HCT116 (cell line): ENCODE measurements around the gene LZTR1. TPM values are rescaled to one million over a fixed set of nuclear protein-coding genes. Genes with fewer than 3 reads are reported as not detected.

Experiments used
- ATAC-seq: fragments of 200-7000 bp; cut with Tn5 transposase; 2 replicates; pipeline ENCODE4 v1.9.1; 2020; ENCODE audit warnings: mild to moderate bottlenecking, moderate library complexity
- BruUV-seq: library from RNA; stranded (reverse); fragments of 400-500 nt; replicated peaks from 2 replicates; lab custom pipeline; 2021; lab: Mats Ljungman, UMichigan
- CTCF ChIA-PET: fragments of 300-600 bp; sonication (Branson Sonifier 250); formaldehyde crosslinking; loops from one replicate; lab custom pipeline; 2021; ENCODE audit warnings: antibody characterized with exemption; lab: Charles Lee
- POLR2A ChIA-PET: fragments of 300-600, 350-600 bp; sonication (Branson Sonifier 250); formaldehyde crosslinking; loops from one replicate; lab custom pipeline; 2021; ENCODE audit warnings: antibody characterized with exemption; lab: Charles Lee
- RAD21 ChIA-PET, 2 experiments: fragments of 300-600 bp; sonication (Branson Sonifier 250); formaldehyde crosslinking; loops; one replicate each; lab custom pipeline; 2023; ENCODE audit warnings: low total read pairs in 2 of 2; ENCODE audit not compliant: uncharacterized antibody in 2 of 2, unreplicated experiment in 2 of 2, low non-redundant PET in 1 of 2; lab: Charles Lee
- DNase-seq: peaks from one replicate; pipeline ENCODE4 v3.0.0-alpha.2; 2010; ENCODE audit warnings: low read depth, low spot score
- H2AFZ ChIP-seq: fragments of 200-600 bp; shearing (Covaris generic), sonication (generic); 2 replicates; pipeline ENCODE4 v1.6.1; 2017; ENCODE audit warnings: low read depth, mixed run types, mixed read lengths, antibody characterized with exemption, low read length; ENCODE audit not compliant: poor library complexity, severe bottlenecking
- H3K27ac ChIP-seq: 2 replicates; pipeline ENCODE4 v1.5.1; 2012; ENCODE audit warnings: low read depth, low read length
- H3K27me3 ChIP-seq: fragments of 200-600 bp; sonication (generic); 2 replicates; pipeline ENCODE4 v1.6.1; 2016; ENCODE audit warnings: mixed run types, low read length, mixed read lengths; ENCODE audit not compliant: insufficient read depth
- H3K36me3 ChIP-seq, 2 experiments: fragments of 200-500 bp in 1 of 2; fragments of 200-600 bp in 1 of 2; sonication (Bioruptor generic) in 1 of 2; sonication (generic) in 1 of 2; 2 replicates each; pipeline versions ENCODE4 v1.5.1 to v1.6.1; 2014 to 2016; ENCODE audit warnings: low read length in 2 of 2, inconsistent platforms in 1 of 2, mixed read lengths in 1 of 2, mixed run types in 1 of 2; ENCODE audit not compliant: insufficient read depth in 2 of 2, control insufficient read depth in 1 of 2
- H3K4me1 ChIP-seq, 2 experiments: fragments of 200-600 bp in 1 of 2; sonication (generic) in 1 of 2; 2 replicates each; pipeline versions ENCODE4 v1.5.1 to v1.6.1; 2012 to 2017; ENCODE audit warnings: low read length in 2 of 2, inconsistent platforms in 1 of 2, mild to moderate bottlenecking in 1 of 2, mixed read lengths in 1 of 2, mixed run types in 1 of 2, moderate library complexity in 1 of 2; ENCODE audit not compliant: insufficient read depth in 2 of 2, control insufficient read depth in 1 of 2
- H3K4me2 ChIP-seq: fragments of 200-600 bp; sonication (generic); 2 replicates; pipeline ENCODE4 v1.6.1; 2017; ENCODE audit warnings: mixed run types, low read length, mixed read lengths
- H3K4me3 ChIP-seq, 2 experiments: fragments of 200-600 bp in 1 of 2; sonication (generic) in 1 of 2; replicated peaks in 1 of 2; 2 replicates each; pipeline ENCODE4 v1.5.1; 2011 to 2016; ENCODE audit warnings: low read length in 2 of 2, control low read depth in 1 of 2, low read depth in 1 of 2, mild to moderate bottlenecking in 1 of 2, mixed read lengths in 1 of 2, mixed run types in 1 of 2
- H3K79me2 ChIP-seq: fragments of 200-600 bp; sonication (generic); 2 replicates; pipeline ENCODE4 v1.6.1; 2017; ENCODE audit warnings: mild to moderate bottlenecking, mixed run types, low read length, moderate library complexity, mixed read lengths; ENCODE audit not compliant: insufficient read depth
- H3K9ac ChIP-seq: fragments of 200-600 bp; sonication (generic); 2 replicates; pipeline ENCODE4 v1.6.1; 2016; ENCODE audit warnings: low read length, mixed read lengths
- H3K9me2 ChIP-seq: fragments of 200-600 bp; sonication (generic), shearing (Covaris generic); 2 replicates; pipeline ENCODE4 v1.6.1; 2017; ENCODE audit warnings: mixed run types, mild to moderate bottlenecking, moderate library complexity; ENCODE audit not compliant: insufficient read depth
- H3K9me3 ChIP-seq, 2 experiments: fragments of 200-500 bp in 1 of 2; fragments of 200-600 bp in 1 of 2; sonication (Bioruptor generic) in 1 of 2; sonication (generic) in 1 of 2; 2 replicates each; pipeline ENCODE4 v1.6.1; 2014 to 2017; ENCODE audit warnings: low read length in 2 of 2, mixed read lengths in 2 of 2, inconsistent platforms in 1 of 2, low read depth in 1 of 2, mild to moderate bottlenecking in 1 of 2, mixed run types in 1 of 2, moderate library complexity in 1 of 2; ENCODE audit not compliant: control insufficient read depth in 1 of 2, insufficient read depth in 1 of 2
- H4K20me1 ChIP-seq: fragments of 200-600 bp; sonication (generic), shearing (Covaris generic); 2 replicates; pipeline ENCODE4 v1.6.1; 2017; ENCODE audit warnings: mixed run types, mild to moderate bottlenecking, moderate library complexity; ENCODE audit not compliant: insufficient read depth
- ATF3 ChIP-seq: IDR thresholded peaks from 2 replicates; pipeline ENCODE4 v1.6.1; 2012
- CBX3 ChIP-seq: IDR thresholded peaks from 2 replicates; pipeline ENCODE4 v1.6.1; 2012; ENCODE audit warnings: low read depth
- CEBPB ChIP-seq: IDR thresholded peaks from 2 replicates; pipeline ENCODE4 v1.6.1; 2012; ENCODE audit warnings: low read depth
- CTCF ChIP-seq, 3 experiments: fragments of 200-600 bp in 1 of 3; sonication (generic) in 1 of 3; IDR thresholded peaks in 2 of 3; conservative IDR thresholded peaks in 1 of 3; 2 replicates each; pipeline ENCODE4 v1.5.1; 2012 to 2017; ENCODE audit warnings: low read depth in 2 of 3, low read length in 2 of 3, antibody characterized with exemption in 1 of 3, borderline replicate concordance in 1 of 3, control low read depth in 1 of 3, mild to moderate bottlenecking in 1 of 3, mixed read lengths in 1 of 3, mixed run types in 1 of 3, moderate library complexity in 1 of 3; ENCODE audit not compliant: insufficient read depth in 1 of 3
- EGR1 ChIP-seq: IDR thresholded peaks from 2 replicates; pipeline ENCODE4 v1.6.1; 2012; ENCODE audit warnings: low read depth
- ELF1 ChIP-seq: IDR thresholded peaks from 2 replicates; pipeline ENCODE4 v1.6.1; 2012; ENCODE audit warnings: low read depth, borderline replicate concordance
- EZH2 ChIP-seq: fragments of 200-600 bp; sonication (generic); IDR thresholded peaks from 2 replicates; pipeline ENCODE4 v1.6.1; 2017; ENCODE audit warnings: antibody characterized with exemption, mixed run types
- EZH2phosphoT487 ChIP-seq: fragments of 200-600 bp; IDR thresholded peaks from 2 replicates; pipeline ENCODE4 v1.6.1; 2018; ENCODE audit warnings: antibody characterized with exemption, borderline replicate concordance
- FOSL1 ChIP-seq: IDR thresholded peaks from 2 replicates; pipeline ENCODE4 v1.6.1; 2012; ENCODE audit warnings: low read depth
- JUND ChIP-seq: IDR thresholded peaks from 2 replicates; pipeline ENCODE4 v1.6.1; 2012
- MAX ChIP-seq: IDR thresholded peaks from 2 replicates; pipeline ENCODE4 v1.6.1; 2012
- POLR2A ChIP-seq: IDR thresholded peaks from 2 replicates; pipeline ENCODE4 v1.7.0; 2011; ENCODE audit warnings: borderline replicate concordance; ENCODE audit not compliant: insufficient read depth, insufficient read length; ENCODE audit errors: extremely low read depth
- POLR2AphosphoS5 ChIP-seq: IDR thresholded peaks from 2 replicates; pipeline ENCODE4 v1.6.1; 2011; ENCODE audit warnings: mild to moderate bottlenecking, low read depth, low read length, moderate library complexity
- RAD21 ChIP-seq: IDR thresholded peaks from 2 replicates; pipeline ENCODE4 v1.6.1; 2012; ENCODE audit warnings: low read depth, mild to moderate bottlenecking
- SP1 ChIP-seq: IDR thresholded peaks from 2 replicates; pipeline ENCODE4 v1.6.1; 2012; ENCODE audit warnings: low read depth
- TCF7L2 ChIP-seq: IDR thresholded peaks from 2 replicates; pipeline ENCODE4 v1.7.0; 2011; ENCODE audit warnings: borderline replicate concordance, inconsistent platforms; ENCODE audit not compliant: insufficient read depth, insufficient read length; ENCODE audit errors: extremely low read depth
- ZBTB33 ChIP-seq: IDR thresholded peaks from 2 replicates; pipeline ENCODE4 v1.6.1; 2011; ENCODE audit warnings: mild to moderate bottlenecking, low read length, moderate library complexity; ENCODE audit not compliant: insufficient replicate concordance; ENCODE audit errors: extremely low read depth
- ZFX ChIP-seq: fragments of 450-650 bp; IDR thresholded peaks from 2 replicates; pipeline ENCODE4 v1.6.1; 2017
- intact Hi-C: fragments of 100-400 bp; cut with micrococcal nuclease; formaldehyde crosslinking; loops from 2 replicates; pipeline ENCODE4 v1.10.0; 2022
- total RNA-seq: library from RNA; stranded (reverse); gene quantifications from one replicate; pipeline ENCODE4 v1.2.1, GENCODE V29; 2021; ENCODE audit not compliant: unreplicated experiment

The LZTR1 gene
- total RNA-seq, 1 experiment from 2014 or later = 56.5 TPM

- Histone ChIP-seq H3K4me1 (peaks cover 7 to 32% of the 10 kb centered on the region in 2 experiments), H3K9me3 (no peaks in the 10 kb centered on the region), H3K79me2 (peaks cover 98% of the 10 kb centered on the region), H3K27ac (no peak overlapping the region), H3K4me3 (no peak overlapping the region), H3K9ac (no peak overlapping the region), H3K27me3 (no peaks in the 10 kb centered on the region), H3K4me2 (no peak overlapping the region), H3K36me3 (peaks cover 25 to 43% of the 10 kb centered on the region in 2 experiments; a peak in 3 of 4 replicates), H4K20me1 (peaks cover 30% of the 10 kb centered on the region; the same call in 1 of the 2 replicates), H2AFZ (no peak overlapping the region), H3K9me2 (no peaks in the 10 kb centered on the region)
- DNase-seq = no peak
- RAD21 ChIA-PET = no interaction called here
- TF ChIP-seq EZH2phosphoT487 (no peak), EZH2 (no peak), FOSL1 (no peak), JUND (no peak), CTCF (IDR thresholded peaks at IDR 0.05 in 2 of 3, conservative IDR thresholded peaks at IDR 0.05 in 1 of 3; ENCODE audit: borderline replicate concordance in 1 of 3, insufficient read depth in 1 of 3, low read depth in 2 of 3, low read length in 2 of 3) (no peak), ZFX (no peak), ELF1 (no peak), RAD21 (no peak), CBX3 (no peak), EGR1 (no peak), POLR2AphosphoS5 (no peak), CEBPB (no peak), SP1 (no peak), ZBTB33 (no peak), TCF7L2 (no peak), ATF3 (no peak), MAX (no peak), POLR2A (no peak)
- CTCF ChIA-PET = no interaction called here
- POLR2A ChIA-PET = no interaction called here
- BruUV-seq = no TSS peak
- ATAC-seq = no peak
- intact Hi-C loops = no loop called here
These were observed 32.4 kb upstream of the LZTR1 start for GRCh38 chr22:20949698-20950183.
